H1 (cell line): ENCODE results near the gene IFI16.

Experiments used
- CHD2 ChIP-seq: IDR thresholded peaks from 2 replicates; pipeline ENCODE4 v1.6.1; 2012; ENCODE audit warnings: low read length, improper control_type of control experiment
- GABPA ChIP-seq: IDR thresholded peaks from 2 replicates; pipeline ENCODE4 v1.6.1; 2011; ENCODE audit warnings: mild to moderate bottlenecking, low read length, moderate library complexity, borderline replicate concordance; ENCODE audit not compliant: insufficient read depth
- PHF8 ChIP-seq: fragments of 200-600 bp; sonication (generic); conservative IDR thresholded peaks from 2 replicates; pipeline ENCODE4 v1.7.1; 2012; ENCODE audit warnings: low read depth, mild to moderate bottlenecking, inconsistent platforms, low read length, moderate library complexity
- POLR2A ChIP-seq, 2 experiments: IDR thresholded peaks; 1 replicate in 1 of 2; 2 replicates in 1 of 2; pipeline ENCODE4 v1.6.1; 2011; ENCODE audit warnings: low read depth in 2 of 2, low read length in 2 of 2, mild to moderate bottlenecking in 2 of 2; ENCODE audit errors: control extremely low read depth in 1 of 2
- POLR2AphosphoS5 ChIP-seq: IDR thresholded peaks from 2 replicates; pipeline ENCODE4 v1.6.1; 2011; ENCODE audit warnings: low read depth, low read length
- RFX5 ChIP-seq: IDR thresholded peaks from 2 replicates; pipeline ENCODE4 v1.6.1; 2011; ENCODE audit warnings: low read depth, low read length, improper control_type of control experiment, borderline replicate concordance
- RXRA ChIP-seq: IDR thresholded peaks from 2 replicates; pipeline ENCODE4 v1.6.1; 2011; ENCODE audit warnings: low read depth, mild to moderate bottlenecking, low read length, moderate library complexity; ENCODE audit not compliant: insufficient read depth
- SP1 ChIP-seq: IDR thresholded peaks from 2 replicates; pipeline ENCODE4 v1.6.1; 2011; ENCODE audit warnings: low read depth, low read length
- ZNF274 ChIP-seq: IDR thresholded peaks from 2 replicates; pipeline ENCODE4 v1.7.0; 2012; ENCODE audit warnings: low read length, borderline replicate concordance; ENCODE audit errors: extremely low read depth
- TF ChIP-seq, protein P1 (sequence below): IDR thresholded peaks from 2 replicates; pipeline ENCODE4 v1.6.1; 2011; ENCODE audit warnings: low read length, improper control_type of control experiment
- TF ChIP-seq, protein P2 (sequence below), 3 experiments: IDR thresholded peaks; 1 replicate in 2 of 3; 2 replicates in 1 of 3; pipeline versions ENCODE4 v1.5.1 to v1.6.1; 2011; ENCODE audit warnings: low read length in 3 of 3, mild to moderate bottlenecking in 3 of 3, inconsistent platforms in 2 of 3, low read depth in 1 of 3, moderate library complexity in 1 of 3; ENCODE audit not compliant: insufficient read depth in 1 of 3; ENCODE audit errors: control extremely low read depth in 1 of 3
- TF ChIP-seq, protein P3 (sequence below): IDR thresholded peaks from 2 replicates; pipeline ENCODE4 v1.6.1; 2012; ENCODE audit warnings: inconsistent platforms

DNA sequence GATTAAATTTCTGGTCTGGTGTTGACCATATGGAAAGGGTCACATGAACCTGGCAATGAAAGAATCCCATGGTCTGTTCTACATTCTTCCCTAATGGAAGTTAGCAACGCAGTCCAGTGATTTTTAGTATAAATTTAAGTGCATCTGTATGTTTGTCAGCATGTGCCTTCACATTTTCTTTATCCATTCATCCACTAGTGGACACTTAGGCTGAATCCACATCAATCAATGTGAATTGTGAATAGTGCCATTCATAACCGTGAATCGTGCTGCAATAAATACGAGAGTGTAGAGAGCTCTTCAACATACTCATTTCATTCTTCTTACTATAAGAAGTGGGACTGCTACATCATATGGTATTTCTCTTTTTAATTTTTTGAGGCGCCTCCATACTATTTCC lies 12.7 kb upstream of the IFI16 start:
- TF ChIP-seq, protein P1, sequence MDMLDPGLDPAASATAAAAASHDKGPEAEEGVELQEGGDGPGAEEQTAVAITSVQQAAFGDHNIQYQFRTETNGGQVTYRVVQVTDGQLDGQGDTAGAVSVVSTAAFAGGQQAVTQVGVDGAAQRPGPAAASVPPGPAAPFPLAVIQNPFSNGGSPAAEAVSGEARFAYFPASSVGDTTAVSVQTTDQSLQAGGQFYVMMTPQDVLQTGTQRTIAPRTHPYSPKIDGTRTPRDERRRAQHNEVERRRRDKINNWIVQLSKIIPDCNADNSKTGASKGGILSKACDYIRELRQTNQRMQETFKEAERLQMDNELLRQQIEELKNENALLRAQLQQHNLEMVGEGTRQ, result no peak
- no peak for TF ChIP-seq CHD2
- TF ChIP-seq POLR2AphosphoS5, result no peak
- TF ChIP-seq, protein P2, sequence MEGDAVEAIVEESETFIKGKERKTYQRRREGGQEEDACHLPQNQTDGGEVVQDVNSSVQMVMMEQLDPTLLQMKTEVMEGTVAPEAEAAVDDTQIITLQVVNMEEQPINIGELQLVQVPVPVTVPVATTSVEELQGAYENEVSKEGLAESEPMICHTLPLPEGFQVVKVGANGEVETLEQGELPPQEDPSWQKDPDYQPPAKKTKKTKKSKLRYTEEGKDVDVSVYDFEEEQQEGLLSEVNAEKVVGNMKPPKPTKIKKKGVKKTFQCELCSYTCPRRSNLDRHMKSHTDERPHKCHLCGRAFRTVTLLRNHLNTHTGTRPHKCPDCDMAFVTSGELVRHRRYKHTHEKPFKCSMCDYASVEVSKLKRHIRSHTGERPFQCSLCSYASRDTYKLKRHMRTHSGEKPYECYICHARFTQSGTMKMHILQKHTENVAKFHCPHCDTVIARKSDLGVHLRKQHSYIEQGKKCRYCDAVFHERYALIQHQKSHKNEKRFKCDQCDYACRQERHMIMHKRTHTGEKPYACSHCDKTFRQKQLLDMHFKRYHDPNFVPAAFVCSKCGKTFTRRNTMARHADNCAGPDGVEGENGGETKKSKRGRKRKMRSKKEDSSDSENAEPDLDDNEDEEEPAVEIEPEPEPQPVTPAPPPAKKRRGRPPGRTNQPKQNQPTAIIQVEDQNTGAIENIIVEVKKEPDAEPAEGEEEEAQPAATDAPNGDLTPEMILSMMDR (IDR thresholded peaks at IDR 0.05; ENCODE audit: control extremely low read depth in 1 of 3, insufficient read depth in 1 of 3, low read depth in 1 of 3, low read length in 3 of 3), result no peak
- no peak for TF ChIP-seq RXRA
- no peak for TF ChIP-seq GABPA
- TF ChIP-seq PHF8, result no peak
- no peak for TF ChIP-seq SP1
- no peak for TF ChIP-seq RFX5
- TF ChIP-seq, protein P3, sequence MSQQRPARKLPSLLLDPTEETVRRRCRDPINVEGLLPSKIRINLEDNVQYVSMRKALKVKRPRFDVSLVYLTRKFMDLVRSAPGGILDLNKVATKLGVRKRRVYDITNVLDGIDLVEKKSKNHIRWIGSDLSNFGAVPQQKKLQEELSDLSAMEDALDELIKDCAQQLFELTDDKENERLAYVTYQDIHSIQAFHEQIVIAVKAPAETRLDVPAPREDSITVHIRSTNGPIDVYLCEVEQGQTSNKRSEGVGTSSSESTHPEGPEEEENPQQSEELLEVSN, result no peak
- TF ChIP-seq POLR2A (IDR thresholded peaks at IDR 0.05; ENCODE audit: control extremely low read depth in 1 of 2, low read depth in 2 of 2, low read length in 2 of 2), result no peak
- no peak for TF ChIP-seq ZNF274
